H9 (cell line): ENCODE measurements around the gene ABHD14A. TPM values are rescaled to one million over a fixed set of nuclear protein-coding genes. Genes with fewer than 3 reads are reported as not detected.

Experiments used
- DNase-seq: peaks from one replicate; pipeline ENCODE4 v3.0.0-alpha.2; 2017
- H2AFZ ChIP-seq: one replicate; pipeline ENCODE4 v1.6.1; 2013; ENCODE audit warnings: mild to moderate bottlenecking, low read length, control low read depth, moderate library complexity
- H2AK5ac ChIP-seq: 2 replicates; pipeline ENCODE4 v1.6.1; 2013; ENCODE audit warnings: low read length, control low read depth, mixed read lengths; ENCODE audit not compliant: insufficient read length
- H2BK120ac ChIP-seq: one replicate; pipeline ENCODE4 v1.6.1; 2013; ENCODE audit warnings: low read depth, mild to moderate bottlenecking, low read length, control low read depth, inconsistent platforms; ENCODE audit not compliant: poor library complexity, severe bottlenecking
- H2BK12ac ChIP-seq: 2 replicates; pipeline ENCODE4 v1.6.1; 2013; ENCODE audit warnings: low read length, control low read depth, mixed read lengths, low read depth; ENCODE audit not compliant: insufficient read length
- H2BK15ac ChIP-seq: 2 replicates; pipeline ENCODE4 v1.6.1; 2013; ENCODE audit warnings: low read depth, low read length, control low read depth
- H2BK20ac ChIP-seq: one replicate; pipeline ENCODE4 v1.6.1; 2013; ENCODE audit warnings: low read depth, mild to moderate bottlenecking, low read length, control low read depth, inconsistent platforms; ENCODE audit not compliant: poor library complexity, severe bottlenecking
- H2BK5ac ChIP-seq: 2 replicates; pipeline ENCODE4 v1.6.1; 2013; ENCODE audit warnings: low read length, control low read depth, mixed read lengths; ENCODE audit not compliant: insufficient read length
- H3K14ac ChIP-seq: 2 replicates; pipeline ENCODE4 v1.6.1; 2013; ENCODE audit warnings: low read length, control low read depth; ENCODE audit not compliant: insufficient read depth
- H3K18ac ChIP-seq: 2 replicates; pipeline ENCODE4 v1.6.1; 2013; ENCODE audit warnings: low read depth, mild to moderate bottlenecking, mixed read lengths, low read length, control low read depth; ENCODE audit not compliant: insufficient read length
- H3K23ac ChIP-seq: 2 replicates; pipeline ENCODE4 v1.6.1; 2013; ENCODE audit warnings: low read length, control low read depth, mixed read lengths, low read depth; ENCODE audit not compliant: insufficient read length
- H3K23me2 ChIP-seq: 2 replicates; pipeline ENCODE4 v1.6.1; 2013; ENCODE audit warnings: low read depth, mild to moderate bottlenecking, mixed read lengths, low read length, control low read depth; ENCODE audit not compliant: insufficient read length, poor library complexity, severe bottlenecking
- H3K27ac ChIP-seq: 2 replicates; pipeline ENCODE4 v1.5.1; 2013; ENCODE audit warnings: low read length, control low read depth, mixed read lengths, low read depth; ENCODE audit not compliant: insufficient read length
- H3K27me3 ChIP-seq: 2 replicates; pipeline ENCODE4 v1.6.1; 2013; ENCODE audit warnings: low read length, control low read depth, inconsistent platforms; ENCODE audit not compliant: insufficient read depth
- H3K4ac ChIP-seq: 2 replicates; pipeline ENCODE4 v1.6.1; 2013; ENCODE audit warnings: low read depth, mild to moderate bottlenecking, control low read depth, inconsistent platforms, low read length, moderate library complexity
- H3K4me1 ChIP-seq: 2 replicates; pipeline ENCODE4 v1.6.1; 2013; ENCODE audit warnings: low read length, control low read depth, inconsistent platforms; ENCODE audit not compliant: insufficient read depth
- H3K4me2 ChIP-seq: 2 replicates; pipeline ENCODE4 v1.6.1; 2013; ENCODE audit warnings: low read length, control low read depth, mixed read lengths; ENCODE audit not compliant: insufficient read length, insufficient read depth
- H3K56ac ChIP-seq: 2 replicates; pipeline ENCODE4 v1.6.1; 2013; ENCODE audit warnings: low read depth, mild to moderate bottlenecking, mixed read lengths, low read length, control low read depth; ENCODE audit not compliant: insufficient read length
- H3K79me1 ChIP-seq: 2 replicates; pipeline ENCODE4 v1.6.1; 2013; ENCODE audit warnings: low read depth, mild to moderate bottlenecking, moderate library complexity, low read length, control low read depth, inconsistent platforms; ENCODE audit not compliant: insufficient read depth, poor library complexity, severe bottlenecking
- H3K79me2 ChIP-seq: 2 replicates; pipeline ENCODE4 v1.6.1; 2013; ENCODE audit warnings: low read length, control low read depth, inconsistent platforms; ENCODE audit not compliant: insufficient read depth
- H3K9ac ChIP-seq: 2 replicates; pipeline ENCODE4 v1.6.1; 2013; ENCODE audit warnings: low read length, control low read depth, mixed read lengths; ENCODE audit not compliant: insufficient read length; ENCODE audit errors: extremely low read depth
- H3K9me3 ChIP-seq: one replicate; pipeline ENCODE4 v1.6.1; 2013; ENCODE audit warnings: low read depth, low read length, inconsistent platforms; ENCODE audit not compliant: control insufficient read depth
- H3T11ph ChIP-seq: one replicate; pipeline ENCODE4 v1.6.1; 2013; ENCODE audit warnings: mild to moderate bottlenecking, low read length, control low read depth, inconsistent platforms
- H4K20me1 ChIP-seq: one replicate; pipeline ENCODE4 v1.6.1; 2013; ENCODE audit not compliant: control insufficient read depth, insufficient read length, insufficient read depth
- H4K5ac ChIP-seq: 2 replicates; pipeline ENCODE4 v1.6.1; 2013; ENCODE audit warnings: low read depth, mild to moderate bottlenecking, mixed read lengths, low read length, control low read depth; ENCODE audit not compliant: insufficient read length
- H4K8ac ChIP-seq: replicated peaks from 2 replicates; pipeline ENCODE4 v1.6.1; 2013; ENCODE audit warnings: low read length, control low read depth, mixed read lengths, low read depth; ENCODE audit not compliant: insufficient read length
- H4K91ac ChIP-seq: 2 replicates; pipeline ENCODE4 v1.6.1; 2013; ENCODE audit warnings: low read depth, mild to moderate bottlenecking, moderate library complexity, mixed read lengths, low read length, control low read depth; ENCODE audit not compliant: insufficient read length
- H3K27ac Mint-ChIP-seq, 3 experiments: 2 replicates in 2 of 3; 3 replicates in 1 of 3; pipeline ENCODE4 v1.8.0; 2020 to 2021; ENCODE audit warnings: mixed read lengths in 3 of 3, mild to moderate bottlenecking in 1 of 3, moderate library complexity in 1 of 3
- H3K27me3 Mint-ChIP-seq: 2 replicates; pipeline ENCODE4 v1.8.0; 2021; ENCODE audit warnings: low read depth, mild to moderate bottlenecking, moderate library complexity, mixed read lengths
- H3K36me3 Mint-ChIP-seq, 3 experiments: 2 replicates in 2 of 3; 3 replicates in 1 of 3; pipeline ENCODE4 v1.8.0; 2020 to 2021; ENCODE audit warnings: low read depth in 3 of 3, mixed read lengths in 3 of 3; ENCODE audit not compliant: insufficient read depth in 1 of 3
- H3K4me1 Mint-ChIP-seq, 2 experiments: 2 replicates each; pipeline ENCODE4 v1.8.0; 2020; ENCODE audit warnings: mixed read lengths in 2 of 2
- H3K4me3 Mint-ChIP-seq, 2 experiments: 2 replicates in 1 of 2; 3 replicates in 1 of 2; pipeline ENCODE4 v1.8.0; 2020 to 2021; ENCODE audit warnings: mild to moderate bottlenecking in 2 of 2, mixed read lengths in 2 of 2, moderate library complexity in 1 of 2
- H3K9me3 Mint-ChIP-seq, 2 experiments: 2 replicates in 1 of 2; 3 replicates in 1 of 2; pipeline ENCODE4 v1.8.0; 2020; ENCODE audit warnings: mild to moderate bottlenecking in 2 of 2, mixed read lengths in 2 of 2, moderate library complexity in 1 of 2
- WGBS: extraction: QIAGEN DNeasy Blood & Tissue Kit; methylation state at CpG from one replicate; pipeline ENCODE4 v1.1.7; 2013; ENCODE audit warnings: missing lambda C conversion rate, low lambda C conversion rate, mixed read lengths; ENCODE audit not compliant: insufficient read length; ENCODE audit errors: extremely low coverage; 5-methylcytosine and 5-hydroxymethylcytosine counted together
- total RNA-seq: library from RNA; stranded (reverse); gene quantifications from 2 replicates; pipeline ENCODE4 v1.2.1, GENCODE V29; 2021
- TF ChIP-seq, protein P1 (sequence below): fragments of 200-600 bp; sonication (generic); conservative IDR thresholded peaks from 3 replicates; pipeline ENCODE4 v1.8.0; 2021; ENCODE audit warnings: antibody characterized with exemption, mild to moderate bottlenecking

The ABHD14A gene
- total RNA-seq, 1 experiment from 2014 or later: 3.1 TPM

DNA sequence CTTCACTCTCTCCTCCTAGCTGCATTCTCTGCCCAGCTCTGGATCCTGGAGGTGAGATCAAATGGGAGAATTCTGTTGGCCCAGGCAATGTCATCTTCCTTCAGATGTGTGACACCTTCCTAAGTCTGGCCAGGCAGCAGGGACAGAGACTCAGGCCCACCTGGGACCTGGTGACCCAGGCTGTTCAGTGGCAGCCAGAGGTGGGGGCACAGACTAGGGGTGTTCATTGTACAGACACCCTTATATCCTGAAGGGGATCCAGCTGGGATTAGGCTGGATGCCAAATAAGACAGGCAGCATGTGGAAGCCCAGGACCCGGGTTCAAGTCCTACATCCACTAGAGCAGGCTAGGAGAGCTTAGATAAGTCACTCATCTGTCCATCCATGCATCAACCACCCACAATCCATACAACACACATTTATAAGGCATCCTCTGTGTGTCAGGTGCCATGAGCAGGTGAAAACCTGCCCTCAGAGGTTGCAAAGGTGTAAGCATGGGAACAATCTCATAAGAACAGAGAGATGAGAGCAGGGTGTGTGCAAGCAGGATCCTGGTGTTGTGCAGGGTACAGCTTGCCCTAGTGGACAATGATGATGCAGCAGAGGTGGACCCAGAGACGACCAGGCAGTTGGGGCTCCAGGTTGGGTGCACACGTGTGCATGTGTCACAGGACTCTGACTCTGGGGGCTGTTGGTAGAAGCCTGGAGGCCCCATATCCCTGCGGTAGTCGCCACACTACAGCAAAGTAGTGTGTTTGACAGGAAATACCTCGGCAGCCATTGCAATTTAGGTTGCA lies 39.1 kb downstream of the ABHD14A start:
- Mint-ChIP-seq H3K27ac (no peak overlapping the region), H3K27me3 (peaks cover 2% of the 10 kb centered on the region), H3K4me3 (no peak overlapping the region), H3K4me1 (peaks cover 2 to 11% of the 10 kb centered on the region in 2 experiments; a peak in 3 of 4 replicates), H3K36me3 (no peaks in the 10 kb centered on the region), H3K9me3 (no peaks in the 10 kb centered on the region)
- no peak overlapping the region for H3K4ac ChIP-seq
- no peak overlapping the region for H2BK120ac ChIP-seq
- H4K8ac ChIP-seq: no peak overlapping the region
- no peak overlapping the region for H3K23ac ChIP-seq
- no peaks in the 10 kb centered on the region for H3K9me3 ChIP-seq
- no peak overlapping the region for H3K27ac ChIP-seq
- no peak overlapping the region for H3K9ac ChIP-seq
- no peak overlapping the region for H2BK12ac ChIP-seq
- no peak overlapping the region for H2BK15ac ChIP-seq
- H3K4me2 ChIP-seq: no peak overlapping the region
- H3K23me2 ChIP-seq: no peaks in the 10 kb centered on the region
- H3K79me2 ChIP-seq: no peaks in the 10 kb centered on the region
- no peaks in the 10 kb centered on the region for H4K20me1 ChIP-seq
- H2AFZ ChIP-seq: no peak overlapping the region
- H4K5ac ChIP-seq: no peak overlapping the region
- no peak overlapping the region for H2BK5ac ChIP-seq
- no peak overlapping the region for H2BK20ac ChIP-seq
- no CpG with 5 or more reads among the region's 6 CpGs for WGBS
- H2AK5ac ChIP-seq: no peak overlapping the region
- no peaks in the 10 kb centered on the region for H3K4me1 ChIP-seq
- no peak overlapping the region for H3K18ac ChIP-seq
- DNase-seq: no peak
- no peak overlapping the region for H3K56ac ChIP-seq
- TF ChIP-seq, protein P1, sequence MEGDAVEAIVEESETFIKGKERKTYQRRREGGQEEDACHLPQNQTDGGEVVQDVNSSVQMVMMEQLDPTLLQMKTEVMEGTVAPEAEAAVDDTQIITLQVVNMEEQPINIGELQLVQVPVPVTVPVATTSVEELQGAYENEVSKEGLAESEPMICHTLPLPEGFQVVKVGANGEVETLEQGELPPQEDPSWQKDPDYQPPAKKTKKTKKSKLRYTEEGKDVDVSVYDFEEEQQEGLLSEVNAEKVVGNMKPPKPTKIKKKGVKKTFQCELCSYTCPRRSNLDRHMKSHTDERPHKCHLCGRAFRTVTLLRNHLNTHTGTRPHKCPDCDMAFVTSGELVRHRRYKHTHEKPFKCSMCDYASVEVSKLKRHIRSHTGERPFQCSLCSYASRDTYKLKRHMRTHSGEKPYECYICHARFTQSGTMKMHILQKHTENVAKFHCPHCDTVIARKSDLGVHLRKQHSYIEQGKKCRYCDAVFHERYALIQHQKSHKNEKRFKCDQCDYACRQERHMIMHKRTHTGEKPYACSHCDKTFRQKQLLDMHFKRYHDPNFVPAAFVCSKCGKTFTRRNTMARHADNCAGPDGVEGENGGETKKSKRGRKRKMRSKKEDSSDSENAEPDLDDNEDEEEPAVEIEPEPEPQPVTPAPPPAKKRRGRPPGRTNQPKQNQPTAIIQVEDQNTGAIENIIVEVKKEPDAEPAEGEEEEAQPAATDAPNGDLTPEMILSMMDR: no peak
- no peak overlapping the region for H3K14ac ChIP-seq
- H3K27me3 ChIP-seq: no peaks in the 10 kb centered on the region
- no peak overlapping the region for H3T11ph ChIP-seq
- no peaks in the 10 kb centered on the region for H3K79me1 ChIP-seq
- H4K91ac ChIP-seq: no peak overlapping the region
